Iris pigment epithelial cell (primary cell): ENCODE measurements around the gene MGAT3.
"Not testable (repeated sequence)": the region's sequence is repeated elsewhere in the genome, so short reads cannot be mapped to it uniquely, and the experiment has no call there.

ENCODE experiments used
- DNase-seq: peaks from one replicate; pipeline ENCODE4 v3.0.0-alpha.2; 2011; ENCODE audit warnings: low read depth

The MGAT3 gene

GRCh38 chr22:39490966-39491680 lies 34.3 kb downstream of the MGAT3 start:
- no peak for DNase-seq

DNA sequence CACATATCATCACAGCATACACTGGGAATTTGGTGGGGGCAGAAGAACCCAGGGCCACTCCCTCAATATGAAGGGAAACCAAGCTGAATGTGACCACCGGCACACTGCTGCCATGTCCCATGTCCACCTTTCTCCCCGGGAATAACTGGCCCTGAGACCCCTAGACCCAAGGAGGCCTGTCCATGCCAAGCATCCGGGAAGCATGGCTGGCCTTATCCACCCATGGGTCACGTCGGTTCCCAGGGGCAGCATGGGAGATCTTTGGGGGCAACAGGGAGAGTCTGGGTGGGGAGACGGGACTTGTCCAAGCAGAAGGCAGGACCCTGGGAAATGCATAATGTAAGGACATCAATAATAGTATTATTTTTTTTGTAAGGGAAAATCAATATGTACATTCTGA lies 34.9 kb downstream of the MGAT3 start:
- DNase-seq = no peak

GRCh38 chr22:39492186-39492585 lies 35.4 kb downstream of the MGAT3 start:
- no peak for DNase-seq

DNA sequence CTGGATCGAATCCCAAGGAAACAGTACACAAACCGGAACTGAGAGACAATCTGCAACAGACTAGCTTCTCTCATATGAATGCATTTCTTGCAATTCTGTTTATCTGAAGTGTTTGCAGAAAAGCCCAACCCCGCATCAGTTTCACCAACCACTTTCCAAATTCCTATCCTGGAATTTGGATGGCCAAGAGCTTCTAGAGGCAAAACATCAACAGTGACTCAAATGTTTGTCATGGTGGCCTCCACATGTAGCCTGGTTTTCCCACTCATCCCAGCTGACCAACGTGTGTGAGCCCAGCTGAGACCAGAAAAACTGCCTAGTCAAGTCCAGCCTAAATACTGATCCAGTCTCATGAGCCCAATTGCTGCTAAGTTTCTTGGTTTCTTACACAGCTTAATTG lies 36.9 kb downstream of the MGAT3 start:
- DNase-seq = peak; percentile 45

GRCh38 chr22:39494471-39495120 lies 37.8 kb downstream of the MGAT3 start:
- no peak for DNase-seq

DNA sequence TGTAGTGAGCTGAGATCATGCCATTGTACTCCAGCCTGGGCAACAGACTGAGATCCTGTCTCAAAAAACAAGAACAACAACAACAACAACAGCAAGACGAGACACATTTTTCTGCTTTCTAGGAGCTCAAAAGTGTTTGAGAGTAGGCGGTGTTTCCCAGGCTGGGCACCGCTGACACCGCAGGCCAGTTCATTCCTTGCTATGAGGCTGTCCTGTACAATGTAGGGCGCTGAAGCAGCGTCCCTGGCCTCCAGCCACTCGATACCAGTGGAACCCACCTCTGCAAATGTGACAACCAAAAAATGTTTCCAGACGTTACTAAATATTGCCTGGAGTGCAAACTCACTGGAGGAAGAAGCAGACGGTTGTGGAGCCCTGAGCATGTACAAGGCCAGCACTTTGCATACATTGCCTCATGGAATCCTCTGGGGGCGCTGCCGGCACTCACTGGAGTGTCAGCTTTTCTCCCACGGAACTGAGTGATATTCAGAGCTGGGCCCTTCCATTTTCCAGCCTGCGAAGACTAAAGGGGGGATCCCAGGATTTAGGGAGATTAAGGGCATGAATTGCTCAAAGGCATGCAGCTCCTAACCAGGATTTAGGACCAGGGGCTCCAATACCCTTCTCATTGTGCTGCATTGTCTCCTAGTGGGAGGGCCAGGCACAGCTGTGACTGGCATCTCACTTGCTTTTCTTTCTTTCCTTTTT lies 39.5 kb downstream of the MGAT3 start:
- DNase-seq = peak; percentile 77

DNA sequence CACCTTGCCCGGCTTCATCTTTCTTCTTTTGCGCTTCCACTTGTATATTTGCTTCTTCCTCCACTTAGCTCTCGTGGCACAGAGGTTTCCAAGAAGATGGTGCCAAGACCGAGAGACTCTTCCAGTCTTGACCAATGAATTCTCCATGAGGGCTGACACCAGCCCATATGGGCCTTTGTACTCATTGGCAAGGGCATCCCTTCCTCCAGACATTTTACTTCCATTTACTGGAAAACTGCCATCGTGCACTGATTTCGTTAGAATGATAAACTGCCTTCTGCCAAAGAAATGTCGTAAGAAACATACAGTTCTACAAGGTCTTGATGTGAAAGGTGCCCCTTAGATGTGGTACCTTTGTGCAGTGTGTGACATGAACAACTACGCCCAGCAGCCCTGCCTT lies 40.6 kb downstream of the MGAT3 start:
- no peak for DNase-seq

DNA sequence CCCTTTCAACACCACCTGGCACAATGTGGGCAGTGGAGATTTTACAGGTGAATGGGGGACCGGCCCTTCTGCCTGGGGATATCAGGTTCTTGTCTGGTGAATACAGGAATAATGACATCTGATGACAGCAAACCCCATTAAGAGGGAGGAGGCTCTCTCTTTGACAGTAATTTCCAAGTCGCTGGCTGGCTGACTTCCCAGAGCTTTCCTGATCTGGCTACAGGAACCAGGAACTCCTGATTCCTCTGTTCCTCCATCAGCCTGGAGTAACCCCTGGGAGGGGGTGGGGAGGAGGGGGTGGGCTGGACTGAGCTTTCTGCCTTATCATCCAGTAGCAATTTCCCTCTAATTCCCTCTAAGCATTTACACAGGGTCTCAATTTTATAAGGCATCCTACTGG lies 41.6 kb downstream of the MGAT3 start:
- no peak for DNase-seq

GRCh38 chr22:39498802-39499201 lies 42.0 kb downstream of the MGAT3 start:
- DNase-seq = no peak

DNA sequence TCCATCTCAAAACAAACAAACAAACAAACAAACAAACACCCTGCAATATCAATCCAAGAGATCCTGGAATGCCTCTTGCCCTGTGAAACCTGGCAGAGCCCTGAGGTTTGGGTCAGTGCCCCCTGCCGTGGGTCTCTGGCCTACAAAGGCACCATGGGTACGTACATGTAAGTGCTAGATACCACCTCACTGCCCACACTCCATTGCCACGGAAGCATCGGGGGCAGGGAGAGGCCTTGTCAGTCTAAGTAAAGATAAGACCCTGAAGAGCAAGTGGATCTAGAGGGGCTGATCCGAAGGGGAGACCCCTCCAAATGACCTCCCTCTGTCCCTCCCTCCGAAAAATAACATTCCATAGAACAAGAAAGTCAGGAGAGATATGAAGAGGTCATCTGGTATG lies 43.3 kb downstream of the MGAT3 start:
- no peak for DNase-seq

- DNase-seq = no peak
These were observed 44.9 kb downstream of the MGAT3 start for GRCh38 chr22:39501644-39502108.

DNA sequence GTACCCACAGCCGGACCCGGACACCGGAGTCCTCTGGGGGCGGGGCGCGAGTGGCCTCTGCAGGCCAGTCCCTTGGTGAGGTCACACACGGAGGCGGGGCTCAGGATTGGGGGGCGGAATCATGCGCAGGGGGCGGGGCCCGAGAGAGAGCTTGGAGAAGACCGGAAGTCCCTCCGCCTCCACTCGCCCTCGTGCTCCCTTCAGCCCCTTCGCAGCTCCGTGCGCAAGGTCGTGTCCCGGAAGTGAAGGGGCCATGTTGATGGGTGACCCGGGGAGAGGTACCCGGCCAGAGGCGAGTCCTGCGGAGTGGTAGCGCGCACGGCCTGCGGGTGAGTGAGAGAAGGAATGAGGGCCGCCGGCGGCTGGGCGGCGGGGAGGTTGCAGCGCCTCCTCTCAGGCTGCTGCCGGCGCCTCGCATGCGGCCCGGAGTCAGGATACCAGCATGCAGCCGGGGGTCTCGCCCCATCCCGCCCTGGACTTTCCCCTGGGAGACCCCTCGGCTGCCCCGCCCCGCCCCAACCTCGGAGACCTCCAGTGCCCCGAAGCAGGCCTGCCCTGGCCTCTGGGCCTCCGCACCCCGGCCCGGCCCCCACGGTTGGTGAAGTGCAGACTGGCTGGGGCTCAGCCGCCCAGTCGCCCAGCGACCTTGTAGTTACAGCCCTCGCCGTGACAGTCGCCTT lies 45.4 kb downstream of the MGAT3 start, which contains the start of gene MIEF1:
Gene MIEF1 (plus strand): TSS at position 182 of the 680 bp plus-strand sequence. CDS start 9,005 bp downstream, outside the sequence.
- DNase-seq = peak; percentile 97

- DNase-seq = peak; percentile 39
These were observed 46.1 kb downstream of the MGAT3 start for GRCh38 chr22:39502789-39503409.

DNA sequence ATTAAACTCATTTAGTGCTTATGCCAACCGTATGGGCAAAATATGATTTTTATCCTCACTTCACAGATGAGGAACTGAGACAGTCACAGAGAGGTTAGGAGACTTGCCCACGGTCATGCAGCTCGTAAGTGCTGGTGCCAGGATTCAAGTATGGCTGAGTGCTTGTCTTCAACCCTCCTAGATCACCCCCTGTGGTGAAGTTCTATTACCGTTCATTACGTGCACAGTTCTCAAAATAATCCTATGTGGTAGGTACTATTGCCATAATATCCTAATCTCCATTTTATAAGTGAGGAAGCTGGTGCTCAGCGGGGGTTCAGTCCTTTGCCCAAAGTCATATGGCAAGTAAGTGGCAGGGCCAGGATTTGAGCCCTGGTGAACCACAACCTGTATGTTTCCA lies 46.8 kb downstream of the MGAT3 start:
- no peak for DNase-seq

DNA sequence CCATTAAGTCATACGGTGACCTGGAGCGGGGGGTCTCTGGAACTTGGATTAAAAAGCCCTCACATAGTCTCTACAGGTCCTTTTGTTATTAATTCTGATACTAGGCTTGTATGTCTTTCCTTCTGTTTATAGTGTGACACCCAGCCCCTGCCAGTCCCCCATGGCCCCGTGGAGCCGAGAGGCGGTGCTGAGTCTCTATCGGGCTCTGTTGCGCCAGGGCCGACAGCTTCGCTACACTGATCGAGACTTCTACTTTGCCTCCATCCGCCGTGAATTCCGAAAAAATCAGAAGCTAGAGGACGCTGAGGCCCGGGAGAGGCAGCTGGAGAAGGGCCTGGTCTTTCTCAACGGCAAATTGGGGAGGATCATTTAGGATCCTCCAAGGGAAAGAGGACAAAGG lies 47.3 kb downstream of the MGAT3 start:
- DNase-seq = no peak

GRCh38 chr22:39507021-39507420 lies 50.2 kb downstream of the MGAT3 start:
- DNase-seq = not testable (repeated sequence)

GRCh38 chr22:39508393-39508792 lies 51.6 kb downstream of the MGAT3 start:
- no peak for DNase-seq

- DNase-seq = no peak
These were observed 53.8 kb downstream of the MGAT3 start for GRCh38 chr22:39510529-39511149.

GRCh38 chr22:39511226-39511625 lies 54.4 kb downstream of the MGAT3 start:
- no peak for DNase-seq

DNA sequence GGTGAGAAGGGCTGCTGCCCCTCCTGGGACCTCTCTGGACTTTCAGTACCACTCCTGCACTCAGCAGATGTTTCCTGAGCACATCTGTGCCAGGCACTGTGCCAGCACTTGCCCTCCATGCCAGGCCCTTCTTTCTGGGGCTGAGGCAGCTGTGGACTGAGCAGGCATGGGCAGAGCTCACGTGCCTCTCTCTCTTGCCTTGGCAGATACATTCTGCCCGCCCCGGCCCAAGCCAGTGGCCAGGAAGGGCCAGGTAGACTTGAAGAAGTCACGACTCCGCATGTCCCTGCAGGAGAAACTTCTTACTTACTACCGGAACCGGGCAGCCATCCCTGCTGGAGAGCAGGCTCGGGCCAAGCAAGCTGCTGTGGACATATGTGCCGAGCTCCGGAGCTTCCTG lies 55.2 kb downstream of the MGAT3 start:
- DNase-seq = no peak

DNA sequence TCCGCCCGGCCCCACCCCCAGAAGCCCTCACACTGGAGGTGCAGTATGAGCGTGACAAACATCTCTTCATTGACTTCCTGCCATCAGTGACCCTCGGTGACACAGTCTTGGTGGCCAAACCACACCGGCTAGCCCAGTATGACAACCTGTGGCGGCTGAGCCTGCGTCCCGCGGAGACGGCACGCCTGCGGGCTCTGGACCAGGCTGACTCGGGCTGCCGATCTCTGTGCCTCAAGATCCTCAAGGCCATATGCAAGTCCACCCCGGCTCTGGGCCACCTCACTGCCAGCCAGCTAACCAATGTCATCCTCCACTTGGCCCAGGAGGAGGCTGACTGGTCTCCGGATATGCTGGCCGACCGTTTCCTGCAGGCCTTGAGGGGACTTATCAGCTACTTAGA lies 57.0 kb downstream of the MGAT3 start:
- DNase-seq = no peak
